Measurements from ENCODE around the gene RP2. TPM values are rescaled to one million over a fixed set of nuclear protein-coding genes. Genes with fewer than 3 reads are reported as not detected.

Gene RP2
- total RNA-seq, 4 donors from 2014 or later: 12.1 to 20.9 (median 14.7) TPM

- ATAC-seq (ENCODE audit: low FRiP score) (no peak), DNase-seq (ENCODE audit: low spot score) (no peak)
- TF ChIP-seq, protein P1, sequence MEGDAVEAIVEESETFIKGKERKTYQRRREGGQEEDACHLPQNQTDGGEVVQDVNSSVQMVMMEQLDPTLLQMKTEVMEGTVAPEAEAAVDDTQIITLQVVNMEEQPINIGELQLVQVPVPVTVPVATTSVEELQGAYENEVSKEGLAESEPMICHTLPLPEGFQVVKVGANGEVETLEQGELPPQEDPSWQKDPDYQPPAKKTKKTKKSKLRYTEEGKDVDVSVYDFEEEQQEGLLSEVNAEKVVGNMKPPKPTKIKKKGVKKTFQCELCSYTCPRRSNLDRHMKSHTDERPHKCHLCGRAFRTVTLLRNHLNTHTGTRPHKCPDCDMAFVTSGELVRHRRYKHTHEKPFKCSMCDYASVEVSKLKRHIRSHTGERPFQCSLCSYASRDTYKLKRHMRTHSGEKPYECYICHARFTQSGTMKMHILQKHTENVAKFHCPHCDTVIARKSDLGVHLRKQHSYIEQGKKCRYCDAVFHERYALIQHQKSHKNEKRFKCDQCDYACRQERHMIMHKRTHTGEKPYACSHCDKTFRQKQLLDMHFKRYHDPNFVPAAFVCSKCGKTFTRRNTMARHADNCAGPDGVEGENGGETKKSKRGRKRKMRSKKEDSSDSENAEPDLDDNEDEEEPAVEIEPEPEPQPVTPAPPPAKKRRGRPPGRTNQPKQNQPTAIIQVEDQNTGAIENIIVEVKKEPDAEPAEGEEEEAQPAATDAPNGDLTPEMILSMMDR (IDR thresholded peaks at IDR 0.05): no peak
These were observed 61.4 kb downstream of the RP2 start for GRCh38 chrX:46898207-46898606.

- DNase-seq (ENCODE audit: low spot score) (peak; percentile 27), ATAC-seq (ENCODE audit: low FRiP score) (peak; percentile 97)
- TF ChIP-seq, protein P1 (IDR thresholded peaks at IDR 0.05): peak in 1 of 3 donors; percentile 10
These were observed 66.8 kb downstream of the RP2 start for GRCh38 chrX:46903458-46904242.

DNA sequence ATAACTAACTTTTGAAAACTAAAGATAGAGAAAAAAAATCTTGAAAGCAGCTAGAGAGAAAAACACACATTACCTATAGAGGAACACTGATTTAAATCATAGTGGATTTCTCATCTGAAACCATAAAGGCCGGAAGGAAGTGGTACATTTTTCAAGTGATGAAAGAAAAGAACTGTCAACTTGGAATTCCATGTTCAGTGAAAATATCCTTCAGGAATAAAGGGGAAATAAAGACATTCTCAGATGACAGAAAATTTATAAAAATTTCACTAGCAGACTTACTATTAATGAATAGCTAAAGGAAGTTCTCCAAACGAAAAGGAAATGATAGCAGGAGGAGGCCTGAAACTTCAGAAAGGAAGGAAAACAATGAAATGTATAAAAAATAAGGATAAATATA, 67.8 kb downstream of the RP2 start:
- ATAC-seq (ENCODE audit: low FRiP score) (no peak), DNase-seq (ENCODE audit: low spot score) (no peak)
- TF ChIP-seq, protein P1 (IDR thresholded peaks at IDR 0.05): no peak

GRCh38 chrX:46910415-46910814, 73.6 kb downstream of the RP2 start:
- TF ChIP-seq, protein P1 (IDR thresholded peaks at IDR 0.05): no peak
- no peak for ATAC-seq (ENCODE audit: low FRiP score)
- no peak for DNase-seq (ENCODE audit: low spot score)

- no peak for DNase-seq (ENCODE audit: low spot score)
- TF ChIP-seq, protein P1 (IDR thresholded peaks at IDR 0.05): no peak
These were observed 75.3 kb downstream of the RP2 start, which contains the start of gene JADE3 for GRCh38 chrX:46912098-46912602. TSS of gene JADE3 (plus strand) at chrX:46912421. CDS start at chrX:46984895, 72,474 bp downstream.

GRCh38 chrX:46912603-46913491, 76.0 kb downstream of the RP2 start:
- TF ChIP-seq, protein P1 (IDR thresholded peaks at IDR 0.05): no peak
- no peak for DNase-seq (ENCODE audit: low spot score)
- ATAC-seq (ENCODE audit: low FRiP score): peak; percentile 72

More at GRCh38 chrX:46912098-46912602, 75.3 kb downstream of the RP2 start, which contains the start of gene JADE3:
- peak; percentile 87 for ATAC-seq (ENCODE audit: low FRiP score)

All from omental fat pad (tissue), 4 donors.